Activated CD8-positive, alpha-beta memory T cell treated with anti-CD3 and anti-CD28 coated beads for 1 hour (primary cell): ENCODE measurements around the gene FAM118B.
"Not testable (repeated sequence)": the region's sequence is repeated elsewhere in the genome, so short reads cannot be mapped to it uniquely, and the experiment has no call there.

Experiments
- DNase-seq, 2 donors: peaks; one replicate each; pipeline ENCODE4 v3.0.0-alpha.2; 2020; ENCODE audit warnings: low read depth in 1 of 2; ENCODE audit errors: extremely low read depth in 1 of 2

FAM118B gene

GRCh38 chr11:126214841-126215240 is 3.3 kb downstream of the FAM118B start:
- DNase-seq: no peak

DNA sequence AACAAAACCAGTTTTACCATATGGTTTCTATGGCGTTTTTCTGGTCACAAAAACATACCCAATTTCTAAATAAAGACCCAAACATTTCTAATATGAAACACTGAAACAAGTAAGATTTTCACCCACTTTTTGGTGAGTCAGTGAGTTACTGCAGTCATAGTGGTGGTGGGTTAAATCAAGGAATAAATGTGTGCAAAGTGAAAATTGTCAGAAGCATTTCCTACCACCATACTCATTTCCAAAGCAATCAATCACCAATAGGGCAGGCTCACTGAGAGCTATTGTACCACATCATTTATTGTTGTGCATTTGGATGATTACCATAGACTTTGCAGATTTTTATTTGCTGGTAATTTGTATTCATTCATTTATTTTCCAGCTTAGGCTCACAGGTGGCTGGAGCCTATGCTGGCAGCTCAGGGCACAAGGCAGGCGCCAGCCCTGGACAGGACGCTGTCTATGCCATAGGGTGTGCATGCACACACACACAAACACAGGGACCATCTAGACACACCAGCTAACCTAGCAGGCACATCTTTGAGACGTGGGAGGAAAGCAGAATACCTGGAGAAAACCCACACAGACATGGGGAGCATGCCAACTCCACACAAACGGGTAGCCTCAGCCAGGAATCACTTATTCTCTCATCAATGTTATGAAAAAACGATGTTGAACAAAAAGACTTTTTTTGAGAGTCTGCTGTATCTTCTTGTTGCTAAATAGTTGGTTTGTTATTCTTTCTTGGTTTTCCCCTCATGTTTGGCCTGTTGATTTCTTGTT is 5.1 kb downstream of the FAM118B start:
- no peak for DNase-seq

DNA sequence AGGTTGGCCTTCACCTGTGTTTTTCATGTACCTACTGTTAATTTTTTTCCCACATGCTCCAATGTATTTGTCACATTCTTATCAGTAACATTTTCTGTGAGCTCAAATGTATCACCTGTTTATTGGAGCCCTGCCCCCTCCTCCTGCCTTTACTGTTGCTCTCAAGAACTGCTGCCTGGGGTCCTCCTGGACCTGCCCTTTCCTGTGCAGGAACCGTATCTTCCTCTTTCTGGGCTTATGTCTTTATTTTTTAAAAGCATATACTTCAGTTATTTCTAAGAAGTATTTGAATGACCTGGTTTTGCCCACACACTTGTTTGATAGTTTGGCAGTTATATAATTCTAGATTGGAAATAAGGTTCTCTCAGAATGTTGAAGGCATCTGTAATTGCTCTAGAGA is 5.9 kb downstream of the FAM118B start:
- DNase-seq: no peak

DNA sequence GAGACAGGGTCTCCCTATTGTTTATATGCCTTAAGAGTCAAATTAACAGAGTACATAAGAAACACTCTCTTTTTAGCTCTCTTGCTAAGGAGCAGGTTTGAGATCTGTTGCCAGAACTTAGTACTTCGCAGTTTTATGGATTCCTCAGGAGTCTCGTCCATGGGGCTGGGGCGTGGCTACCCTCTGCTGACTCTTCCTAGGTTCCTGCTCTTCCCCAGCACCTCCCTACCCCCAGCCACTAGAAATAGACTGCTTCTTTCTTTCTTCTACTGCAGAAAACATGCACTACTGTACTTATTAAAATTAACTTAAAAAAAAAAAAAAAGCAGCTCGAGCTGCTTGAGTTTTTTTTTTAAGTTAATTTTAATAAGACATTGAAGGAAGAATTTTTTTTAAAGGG is 8.0 kb downstream of the FAM118B start:
- DNase-seq: no peak

DNA sequence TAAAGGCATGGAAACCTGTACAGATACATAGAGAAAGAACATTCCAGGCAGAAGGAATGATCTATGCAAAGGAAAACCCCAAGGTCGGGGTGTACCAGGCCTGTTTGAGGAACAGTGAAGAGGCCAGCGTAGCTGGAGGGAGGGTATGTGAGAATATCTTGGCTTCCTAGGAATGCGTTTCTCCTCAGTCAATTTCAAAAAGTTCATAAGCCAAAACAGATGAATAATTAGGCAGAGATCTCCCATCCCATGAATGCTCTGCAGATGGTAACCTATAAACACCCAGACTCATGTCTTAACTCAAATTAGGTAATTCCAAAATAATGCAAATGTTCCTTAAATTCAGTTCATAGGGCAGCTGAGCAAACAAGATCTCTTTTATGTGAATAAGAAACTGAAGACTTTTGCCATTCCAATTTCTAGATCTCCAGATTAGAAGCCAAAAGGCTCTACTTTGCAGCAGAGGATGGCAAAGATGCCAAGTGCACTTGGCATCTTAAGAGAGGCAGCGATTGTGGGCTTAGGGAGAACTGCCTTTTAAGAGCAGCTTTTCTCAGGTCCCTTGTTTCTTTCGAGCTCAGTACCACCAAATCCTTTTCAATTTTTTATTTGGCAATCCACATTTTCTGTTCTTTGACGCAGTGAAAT is 13.2 kb downstream of the FAM118B start:
- no peak for DNase-seq

- DNase-seq: no peak
Measured at GRCh38 chr11:126225295-126225665, 13.7 kb downstream of the FAM118B start.

- DNase-seq: no peak
Measured at GRCh38 chr11:126226334-126227084, 14.9 kb downstream of the FAM118B start.

- no peak for DNase-seq
Measured at GRCh38 chr11:126229858-126230540, 18.4 kb downstream of the FAM118B start.

DNA sequence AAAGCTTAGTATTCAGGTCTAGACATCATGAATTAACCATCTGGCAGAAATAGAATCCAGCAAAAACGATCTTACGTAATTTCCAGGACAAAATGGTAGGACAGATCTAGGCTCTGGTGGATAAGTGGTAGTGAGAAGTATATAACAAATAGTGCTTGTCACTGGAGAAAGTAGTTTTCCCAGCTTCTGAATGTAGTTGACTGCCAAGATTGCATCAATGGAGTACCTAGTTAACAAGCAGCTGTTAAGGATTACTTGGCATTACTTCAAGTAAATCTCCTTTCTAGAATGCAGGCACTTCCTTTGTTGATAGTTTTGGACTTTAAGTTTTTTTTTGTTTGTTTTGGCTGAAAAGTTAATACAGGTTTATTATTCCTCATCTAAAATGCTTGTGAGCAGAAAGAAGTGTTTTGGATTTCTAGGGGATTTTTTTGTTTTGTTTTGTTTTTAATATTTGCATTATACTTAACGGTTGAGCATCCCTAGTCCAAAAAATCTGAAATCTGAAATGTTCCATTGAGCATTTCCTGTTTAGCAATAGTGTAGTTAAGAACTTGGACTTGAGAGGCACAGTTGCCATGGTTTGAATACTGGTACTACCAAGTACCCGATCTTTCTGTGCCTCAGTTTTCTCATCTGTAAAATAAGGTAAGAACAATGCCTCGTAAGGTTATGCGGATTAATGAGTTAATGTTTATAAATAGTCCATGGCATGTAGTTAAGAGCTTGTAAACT is 20.3 kb downstream of the FAM118B start:
- DNase-seq: no peak

DNA sequence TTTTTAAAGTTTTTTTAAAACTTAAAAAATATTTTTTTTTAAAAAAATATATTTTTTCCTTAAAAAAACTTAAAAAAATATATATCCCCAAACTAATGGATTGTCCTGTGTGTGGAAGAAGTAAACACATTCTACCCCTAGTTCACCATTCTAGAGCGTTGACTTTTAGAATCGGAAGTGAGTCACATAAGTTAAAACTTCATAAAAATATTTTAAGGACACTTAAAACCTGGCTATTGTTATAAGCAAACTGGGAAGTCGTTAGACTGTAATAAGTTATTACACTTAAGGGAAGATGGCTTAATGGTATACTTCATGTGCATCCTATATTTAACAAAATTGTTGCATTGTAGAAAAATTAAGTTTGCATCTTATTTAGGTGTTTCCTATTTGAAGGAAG is 21.1 kb downstream of the FAM118B start:
- DNase-seq: no peak

- DNase-seq: no peak
Measured at GRCh38 chr11:126233391-126233790, 21.8 kb downstream of the FAM118B start.

- no peak for DNase-seq
Measured at GRCh38 chr11:126246636-126247035, 35.1 kb downstream of the FAM118B start.

DNA sequence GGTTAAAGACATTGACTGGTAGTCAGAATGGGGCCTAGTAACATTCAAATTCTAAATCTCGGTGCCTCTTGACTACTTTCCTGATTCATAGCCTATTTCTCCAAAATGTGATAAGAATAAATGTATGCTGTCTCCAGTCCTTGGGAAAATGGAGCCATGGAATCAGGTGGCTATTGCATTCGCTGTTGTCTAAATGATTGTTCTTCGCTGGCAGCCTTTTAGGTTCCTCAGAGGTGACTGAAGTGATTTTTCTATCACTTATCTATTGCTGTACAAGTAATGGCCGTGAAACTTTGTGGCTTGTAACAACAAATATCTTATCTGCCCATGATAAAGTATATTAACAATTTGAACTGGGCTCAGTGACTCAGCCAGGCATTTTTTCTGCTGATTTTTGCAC is 41.7 kb downstream of the FAM118B start:
- no peak for DNase-seq

- DNase-seq: no peak
Measured at GRCh38 chr11:126254819-126255218, 43.2 kb downstream of the FAM118B start.

DNA sequence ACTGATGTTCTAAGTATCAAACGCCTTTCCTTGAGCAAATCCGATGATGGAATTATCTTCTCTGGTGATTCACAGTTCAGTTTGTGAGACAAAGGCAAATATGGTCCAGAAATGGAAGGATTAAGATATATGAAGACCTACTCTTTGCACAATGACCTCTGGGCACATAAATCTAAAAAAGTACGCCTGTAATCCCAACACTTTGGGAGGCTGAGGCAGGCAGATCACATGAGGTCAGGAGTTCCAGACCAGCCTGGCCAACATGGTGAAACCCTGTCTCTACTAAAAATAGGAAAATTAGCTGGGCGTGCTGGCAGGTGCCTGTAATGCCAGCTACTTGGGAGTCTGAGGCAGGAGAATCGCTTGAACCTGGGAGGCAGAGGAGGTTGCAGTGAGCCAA is 43.9 kb downstream of the FAM118B start:
- not testable (repeated sequence) for DNase-seq

DNA sequence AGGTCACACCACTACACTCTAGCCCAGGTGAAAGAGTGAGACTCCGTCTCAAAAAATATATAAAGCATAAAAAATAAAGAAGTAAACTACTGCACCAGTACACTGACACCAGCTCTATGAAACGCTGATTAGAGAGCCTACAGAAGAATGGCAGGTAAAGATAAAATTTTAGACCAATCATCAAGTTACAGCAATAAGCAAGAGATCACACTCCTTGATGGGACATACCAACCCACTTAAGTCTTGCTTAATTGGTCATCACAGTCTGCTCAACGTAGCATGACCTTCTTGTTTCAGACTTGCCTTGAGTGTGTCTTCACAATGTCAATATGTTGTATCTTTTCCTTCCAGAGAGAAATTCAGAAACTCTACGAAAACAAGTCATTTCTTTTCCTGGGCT is 44.6 kb downstream of the FAM118B start:
- no peak for DNase-seq

GRCh38 chr11:126257144-126257543 is 45.6 kb downstream of the FAM118B start:
- DNase-seq: no peak

DNA sequence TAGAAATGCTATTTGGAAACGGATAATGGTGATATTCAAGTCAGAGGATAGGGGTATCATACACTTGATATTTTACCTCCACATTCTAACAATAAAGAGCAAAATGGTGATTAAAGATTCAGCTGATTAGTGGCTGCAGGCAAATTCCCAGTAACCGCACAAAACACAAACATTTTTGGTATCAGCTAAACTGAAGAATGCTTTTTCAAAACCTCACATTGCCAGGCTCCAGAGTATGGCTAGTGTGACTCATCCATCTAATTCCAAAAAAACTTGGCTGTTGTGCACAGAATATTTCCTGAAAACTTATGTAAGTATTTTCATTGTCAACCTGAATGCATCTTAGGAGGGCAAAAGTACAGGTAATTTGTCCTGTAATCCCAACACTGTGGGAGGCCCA is 46.2 kb downstream of the FAM118B start:
- no peak for DNase-seq

- DNase-seq: no peak
Measured at GRCh38 chr11:126262216-126262615, 50.6 kb downstream of the FAM118B start.

GRCh38 chr11:126263489-126263888 is 51.9 kb downstream of the FAM118B start:
- no peak for DNase-seq

- no peak for DNase-seq
Measured at GRCh38 chr11:126265811-126266210, 54.2 kb downstream of the FAM118B start.
